ENCODE measurements around the gene TMEM72. TPM values are rescaled to one million over a fixed set of nuclear protein-coding genes. Genes with fewer than 3 reads are reported as not detected.

TMEM72 gene
- total and polyA plus RNA-seq, 8 donors: 1.2 to 7.7 (median 2.4) TPM

DNA sequence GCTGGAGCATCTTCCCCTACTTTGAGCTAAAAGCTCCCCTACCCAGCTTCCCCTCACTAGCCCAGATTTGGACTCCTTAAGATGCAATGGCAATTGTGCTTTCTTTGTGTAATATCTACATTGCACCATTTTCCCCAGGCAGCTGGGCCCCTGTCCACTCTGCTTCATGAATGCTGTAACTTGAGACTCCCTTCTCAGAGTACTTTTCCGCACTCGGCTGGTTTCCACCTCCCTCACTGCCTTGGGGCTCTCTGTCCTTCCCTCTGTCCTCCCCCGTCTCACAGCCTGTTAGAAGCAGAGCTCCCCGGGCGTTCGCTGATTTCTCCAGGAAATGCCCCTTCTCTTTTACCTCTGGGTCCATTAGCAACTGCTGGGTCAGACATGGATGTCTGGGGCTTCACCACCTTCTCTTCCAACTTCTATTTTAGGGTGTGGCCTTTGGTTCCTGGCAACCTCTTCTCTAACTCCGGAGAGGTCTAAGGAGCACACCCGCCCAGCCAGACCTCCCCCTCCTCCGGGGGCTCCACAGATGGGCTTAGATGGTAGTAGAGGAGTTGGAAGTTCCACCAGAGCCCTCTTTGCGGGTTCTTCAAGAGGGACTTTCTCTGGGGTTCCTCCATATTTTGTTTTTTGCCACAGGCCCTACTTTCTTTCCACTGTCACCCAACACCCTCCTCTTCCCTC is 2.9 kb upstream of the TMEM72 start:
- ATAC-seq (no peak), DNase-seq (no peak), FAIRE-seq (no peak)
- peaks cover 21 to 42% (median 31%) of the 10 kb centered on the region in 3 donors for H3K4me1 ChIP-seq
- TF ChIP-seq, protein P1, sequence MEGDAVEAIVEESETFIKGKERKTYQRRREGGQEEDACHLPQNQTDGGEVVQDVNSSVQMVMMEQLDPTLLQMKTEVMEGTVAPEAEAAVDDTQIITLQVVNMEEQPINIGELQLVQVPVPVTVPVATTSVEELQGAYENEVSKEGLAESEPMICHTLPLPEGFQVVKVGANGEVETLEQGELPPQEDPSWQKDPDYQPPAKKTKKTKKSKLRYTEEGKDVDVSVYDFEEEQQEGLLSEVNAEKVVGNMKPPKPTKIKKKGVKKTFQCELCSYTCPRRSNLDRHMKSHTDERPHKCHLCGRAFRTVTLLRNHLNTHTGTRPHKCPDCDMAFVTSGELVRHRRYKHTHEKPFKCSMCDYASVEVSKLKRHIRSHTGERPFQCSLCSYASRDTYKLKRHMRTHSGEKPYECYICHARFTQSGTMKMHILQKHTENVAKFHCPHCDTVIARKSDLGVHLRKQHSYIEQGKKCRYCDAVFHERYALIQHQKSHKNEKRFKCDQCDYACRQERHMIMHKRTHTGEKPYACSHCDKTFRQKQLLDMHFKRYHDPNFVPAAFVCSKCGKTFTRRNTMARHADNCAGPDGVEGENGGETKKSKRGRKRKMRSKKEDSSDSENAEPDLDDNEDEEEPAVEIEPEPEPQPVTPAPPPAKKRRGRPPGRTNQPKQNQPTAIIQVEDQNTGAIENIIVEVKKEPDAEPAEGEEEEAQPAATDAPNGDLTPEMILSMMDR (IDR thresholded peaks at IDR 0.05): no peak
- H3K4me3 ChIP-seq: no peak overlapping the region
- WGBS, 2 donors: 88 to 89% methylated on average over 10 of the region's 10 CpGs
- H3K27me3 ChIP-seq: no peaks in the 10 kb centered on the region
- no peaks in the 10 kb centered on the region for H3K9me3 ChIP-seq
- intact Hi-C loops (cut with DNase I): no loop called here
- no peaks in the 10 kb centered on the region for H3K36me3 ChIP-seq
- peak overlapping the region in 1 of 4 donors; percentile 5 for H3K27ac ChIP-seq

DNA sequence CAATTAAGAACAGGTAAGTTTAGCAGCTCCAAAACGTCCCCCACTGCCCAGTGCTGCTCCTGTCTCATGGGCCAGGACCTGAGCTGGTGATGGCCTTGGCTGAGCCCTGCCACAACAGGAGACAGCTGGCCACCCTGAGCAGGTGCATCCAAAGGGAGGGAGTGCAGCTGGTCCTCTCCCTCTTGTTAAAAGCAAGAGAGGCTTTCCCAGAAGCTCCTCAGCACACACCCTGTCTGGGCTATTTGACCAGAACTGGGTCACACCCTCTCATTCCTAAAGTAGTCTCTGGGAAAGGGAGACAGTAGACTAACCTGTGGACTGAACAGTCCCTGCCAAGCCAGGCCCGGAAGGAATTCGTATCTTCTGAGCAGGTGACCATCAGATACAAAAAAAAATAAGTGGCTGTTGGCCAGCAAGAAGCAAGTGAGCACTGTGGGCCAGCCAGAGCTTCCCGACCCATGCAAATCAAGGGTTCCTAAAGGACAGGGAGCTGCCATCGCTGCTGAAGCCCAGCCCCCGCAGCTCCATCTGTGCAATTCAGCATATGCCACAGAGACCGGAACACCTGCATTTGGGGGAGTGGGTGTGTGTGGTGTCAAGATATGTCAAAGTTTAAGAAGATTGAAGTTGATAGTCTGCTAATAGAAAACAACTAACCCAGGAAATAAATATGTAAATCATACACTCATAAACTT is 2.1 kb upstream of the TMEM72 start:
- H3K36me3 ChIP-seq: no peaks in the 10 kb centered on the region
- H3K4me3 ChIP-seq: no peak overlapping the region
- H3K27me3 ChIP-seq: no peaks in the 10 kb centered on the region
- H3K9me3 ChIP-seq: no peaks in the 10 kb centered on the region
- H3K27ac ChIP-seq: peak overlapping the region in 2 of 4 donors; percentile 5 to 30
- WGBS, 2 donors: 38 to 42% methylated on average over 7 of the region's 7 CpGs
- ATAC-seq (peak in 1 of 4 donors; percentile 3), FAIRE-seq (no peak), DNase-seq (no peak)
- TF ChIP-seq, protein P1 (IDR thresholded peaks at IDR 0.05): no peak
- peaks cover 21 to 45% (median 31%) of the 10 kb centered on the region in 3 donors for H3K4me1 ChIP-seq
- intact Hi-C loops (cut with DNase I): no loop called here

DNA sequence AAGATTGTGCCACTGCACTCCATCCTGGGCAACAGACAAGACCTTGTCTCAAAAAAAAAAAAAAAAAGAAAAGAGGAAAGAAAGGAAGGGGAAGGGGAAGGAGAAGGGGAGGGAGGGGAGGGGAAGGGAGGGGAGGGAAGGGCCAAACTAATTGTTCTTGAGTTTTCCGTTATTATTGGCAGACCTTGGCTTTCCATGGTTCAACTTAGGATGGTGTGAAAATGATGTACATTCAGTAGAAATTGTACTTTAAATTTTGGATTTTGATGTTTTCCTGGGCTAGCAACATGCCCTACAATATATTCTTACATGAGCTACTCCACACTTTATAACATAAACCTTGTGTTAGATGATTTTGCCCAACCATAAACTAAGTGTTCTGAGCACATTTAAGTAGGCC is 1.2 kb upstream of the TMEM72 start:
- intact Hi-C loops (cut with DNase I): no loop called here
- WGBS, 2 donors: 6 to 37% methylated on average over 1 of the region's 1 CpG
- Histone ChIP-seq H3K27me3 (no peaks in the 10 kb centered on the region), H3K9me3 (no peaks in the 10 kb centered on the region), H3K4me1 (peaks cover 21 to 46% (median 31%) of the 10 kb centered on the region in 3 donors), H3K4me3 (no peak overlapping the region), H3K27ac (peak overlapping the region in 2 of 4 donors; percentile 56 to 66), H3K36me3 (no peaks in the 10 kb centered on the region)
- ATAC-seq (no peak), FAIRE-seq (no peak), DNase-seq (no peak)
- TF ChIP-seq, protein P1 (IDR thresholded peaks at IDR 0.05): no peak

DNA sequence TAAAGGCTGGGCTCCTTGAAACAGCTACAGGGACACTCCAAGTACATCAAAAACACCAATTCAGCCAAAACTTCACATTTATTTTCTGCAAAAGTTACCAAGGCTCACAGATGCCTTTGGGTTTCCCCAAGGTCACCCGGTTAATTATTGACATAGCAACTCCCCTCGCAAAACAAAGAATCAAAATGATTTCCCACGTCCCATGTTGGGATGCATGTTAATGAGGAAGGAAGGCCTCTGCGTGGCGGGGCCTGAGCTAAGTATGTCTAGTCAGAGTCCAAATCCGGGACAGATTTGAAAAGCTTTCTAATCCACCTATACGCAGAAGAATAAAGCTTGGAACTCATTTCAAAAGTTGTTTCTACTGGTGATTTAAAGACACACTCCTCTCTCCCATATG is 535 bp upstream of the TMEM72 start:
- Histone ChIP-seq H3K27me3 (no peaks in the 10 kb centered on the region), H3K4me1 (peaks cover 21 to 46% (median 31%) of the 10 kb centered on the region in 3 donors), H3K36me3 (no peaks in the 10 kb centered on the region), H3K27ac (peak overlapping the region; percentile 18 to 66 (median 43)), H3K9me3 (no peaks in the 10 kb centered on the region), H3K4me3 (no peak overlapping the region)
- DNase-seq (no peak), FAIRE-seq (no peak), ATAC-seq (peak; percentile 10 to 45 (median 28))
- TF ChIP-seq, protein P1 (IDR thresholded peaks at IDR 0.05): no peak
- intact Hi-C loops (cut with DNase I): no loop called here
- WGBS, 2 donors: 11 to 12% methylated on average over 7 of the region's 7 CpGs

- peak overlapping the region; percentile 25 to 66 (median 43) for H3K27ac ChIP-seq
- H3K36me3 ChIP-seq: no peaks in the 10 kb centered on the region
- H3K27me3 ChIP-seq: no peaks in the 10 kb centered on the region
- intact Hi-C loops (cut with DNase I): no loop called here
- H3K4me3 ChIP-seq: no peak overlapping the region
- FAIRE-seq: no peak
- H3K9me3 ChIP-seq: no peaks in the 10 kb centered on the region
- TF ChIP-seq, protein P1 (IDR thresholded peaks at IDR 0.05): no peak
- peaks cover 21 to 46% (median 31%) of the 10 kb centered on the region in 3 donors for H3K4me1 ChIP-seq
- 68 to 73% methylated on average over 3 of the region's 3 CpGs for whole genome bisulfite sequencing, 2 donors
- ATAC-seq: no peak
- DNase-seq: no peak
Measured at GRCh38 chr10:44911951-44912350, 814 bp downstream of the TMEM72 start.
